Suppressor macrophage (primary cell): ENCODE data around the gene PLD4.
A peak's percentile ranks its signal among the peaks of the same experiment; 100 is the strongest.
"Not testable (repeated sequence)": the region's sequence is repeated elsewhere in the genome, so short reads cannot be mapped to it uniquely, and the experiment has no call there.

Experiments
- DNase-seq, 4 experiments: peaks; one replicate each; pipeline ENCODE4 v3.0.0-alpha.2; 2020 to 2022

PLD4 gene

GRCh38 chr14:104886690-104887622 is 37.7 kb upstream of the PLD4 start:
- DNase-seq, result peak in 1 of 4 experiments; percentile 1

GRCh38 chr14:104887623-104888488 is 36.8 kb upstream of the PLD4 start:
- DNase-seq, result peak in 1 of 4 experiments; percentile 2

- DNase-seq, result peak in 1 of 4 experiments; percentile 1
Measured at GRCh38 chr14:104888489-104889374, 35.9 kb upstream of the PLD4 start.

GRCh38 chr14:104889375-104889757 is 35.3 kb upstream of the PLD4 start:
- DNase-seq, result no peak

GRCh38 chr14:104890292-104890691 is 34.4 kb upstream of the PLD4 start:
- not testable (repeated sequence) for DNase-seq

- no peak for DNase-seq
Measured at GRCh38 chr14:104891121-104891551, 33.5 kb upstream of the PLD4 start.

DNA sequence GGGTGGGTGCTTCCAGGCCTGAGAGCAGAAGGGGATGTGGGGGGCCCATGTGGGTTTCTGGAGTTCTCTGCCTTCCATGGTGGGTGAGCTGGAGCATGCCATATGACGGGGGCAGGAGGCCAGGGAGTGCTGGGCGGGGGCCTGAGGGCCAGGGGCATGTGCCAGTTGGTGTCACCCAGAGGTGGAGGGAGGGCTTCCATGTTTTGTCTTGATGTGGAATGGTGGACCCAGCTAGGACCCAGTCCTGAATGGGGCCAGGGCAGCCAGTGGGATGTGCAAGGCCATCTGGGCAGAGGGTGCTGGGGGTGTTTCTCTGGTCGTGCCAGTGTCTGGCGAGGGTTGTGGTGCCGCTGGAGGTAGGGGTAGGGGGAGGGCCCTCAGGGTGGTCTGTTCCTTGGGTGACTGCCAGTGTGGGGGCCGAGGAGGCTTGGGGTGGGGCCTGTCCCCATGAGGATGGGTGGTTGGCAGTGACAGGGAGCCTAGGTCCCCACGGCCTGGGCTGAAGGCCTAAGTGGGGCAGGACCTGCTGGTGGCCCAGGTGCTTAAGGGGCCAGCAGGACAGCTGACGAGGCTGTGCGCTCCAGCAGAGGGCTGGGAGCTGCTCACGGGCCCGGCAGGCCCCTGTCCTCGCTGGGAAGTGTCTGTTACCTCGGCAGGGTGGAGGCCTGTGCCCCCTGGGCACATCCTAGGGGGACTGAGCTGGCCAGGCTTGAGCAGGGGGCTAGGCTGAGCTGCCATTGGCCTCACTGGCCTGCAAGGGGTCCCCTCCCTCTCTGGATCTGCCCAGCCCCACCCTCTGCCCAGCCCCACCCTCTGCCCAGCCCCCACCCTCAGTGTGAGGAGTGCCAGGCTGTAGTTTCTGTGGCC is 32.8 kb upstream of the PLD4 start:
- DNase-seq, result no peak

DNA sequence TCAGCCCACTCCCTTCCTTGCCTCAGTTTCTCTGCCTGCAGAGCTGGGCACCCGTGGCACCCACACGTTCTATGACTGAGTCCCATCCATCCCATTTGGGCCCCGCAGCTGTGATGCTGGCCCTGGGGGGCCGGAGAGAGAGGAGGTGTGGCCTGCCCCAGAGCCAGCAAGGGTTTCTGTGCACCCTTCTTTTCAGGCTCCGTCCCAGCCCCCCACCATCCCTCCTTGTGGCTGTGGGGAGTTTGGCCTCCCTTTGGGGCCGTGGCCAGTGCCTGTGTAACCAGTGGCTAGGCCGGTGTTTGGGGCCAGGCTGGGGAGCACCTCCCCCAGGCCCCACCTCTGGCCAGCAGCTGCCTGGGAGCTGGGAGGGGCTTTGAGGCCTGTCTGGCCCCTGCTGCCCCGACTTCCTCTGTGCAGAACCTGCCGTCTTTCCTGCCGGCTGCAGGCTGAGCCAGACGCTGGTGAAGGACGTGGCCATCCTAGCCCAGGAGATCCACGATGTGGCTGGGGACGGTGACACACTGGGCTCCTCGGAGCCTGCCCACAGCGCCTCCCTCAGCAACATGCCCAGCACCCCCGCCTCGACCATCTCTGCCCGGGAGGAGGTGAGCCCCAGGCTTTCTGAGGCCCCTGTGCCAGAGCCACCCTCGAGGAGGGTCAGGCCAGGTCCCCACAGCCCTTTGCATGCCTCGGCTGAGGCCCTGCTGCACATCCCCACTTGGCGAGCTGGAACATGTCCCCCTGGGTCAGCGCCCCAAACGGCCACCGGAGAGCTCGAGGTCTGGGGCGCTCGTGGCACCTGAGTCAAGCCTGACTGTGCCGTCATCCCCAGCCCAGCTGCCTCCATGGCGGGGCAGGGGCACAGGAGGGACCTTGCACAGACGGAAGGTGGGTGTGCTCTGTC is 31.9 kb upstream of the PLD4 start:
- DNase-seq, result no peak

DNA sequence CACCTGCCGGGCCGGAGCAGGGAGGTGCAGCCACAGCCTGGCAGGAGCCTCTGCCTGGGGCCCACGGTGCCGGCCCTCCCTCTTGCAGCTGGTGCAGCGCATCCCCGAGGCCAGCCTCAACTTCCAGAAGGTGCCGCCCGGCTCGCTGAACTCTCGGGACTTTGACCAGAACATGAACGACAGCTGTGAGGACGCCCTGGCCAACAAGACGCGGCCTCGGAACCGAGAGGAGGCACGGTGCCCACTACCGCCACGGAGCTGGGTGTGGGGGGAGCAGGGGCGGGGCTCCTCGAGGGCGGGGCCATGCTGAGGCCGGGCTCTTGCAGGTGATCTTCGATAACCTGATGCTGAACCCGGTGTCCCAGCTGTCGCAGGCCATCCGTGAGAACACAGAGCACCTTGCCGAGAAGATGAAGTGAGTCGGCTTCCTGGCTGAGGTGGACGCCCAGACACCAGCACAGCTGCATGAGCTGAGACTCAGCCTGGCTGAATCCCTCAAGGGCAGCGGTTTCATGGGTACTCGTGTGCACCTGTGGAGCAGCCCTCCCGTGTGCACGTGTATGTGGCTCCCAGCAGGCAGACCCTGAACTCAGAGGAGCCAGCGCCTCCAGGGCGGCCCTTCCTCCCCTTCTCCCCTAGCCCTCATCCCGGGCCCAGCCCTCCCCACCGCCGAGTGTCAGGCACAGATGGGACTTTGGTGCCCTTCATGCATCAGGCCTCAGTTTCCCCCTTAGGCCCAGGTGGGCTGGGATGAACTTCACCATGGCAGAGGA is 31.1 kb upstream of the PLD4 start:
- DNase-seq, result no peak

- DNase-seq, result no peak
Measured at GRCh38 chr14:104894331-104895206, 30.1 kb upstream of the PLD4 start.

GRCh38 chr14:104895207-104895785 is 29.4 kb upstream of the PLD4 start:
- DNase-seq, result no peak

- DNase-seq, result no peak
Measured at GRCh38 chr14:104895786-104896661, 28.7 kb upstream of the PLD4 start.

DNA sequence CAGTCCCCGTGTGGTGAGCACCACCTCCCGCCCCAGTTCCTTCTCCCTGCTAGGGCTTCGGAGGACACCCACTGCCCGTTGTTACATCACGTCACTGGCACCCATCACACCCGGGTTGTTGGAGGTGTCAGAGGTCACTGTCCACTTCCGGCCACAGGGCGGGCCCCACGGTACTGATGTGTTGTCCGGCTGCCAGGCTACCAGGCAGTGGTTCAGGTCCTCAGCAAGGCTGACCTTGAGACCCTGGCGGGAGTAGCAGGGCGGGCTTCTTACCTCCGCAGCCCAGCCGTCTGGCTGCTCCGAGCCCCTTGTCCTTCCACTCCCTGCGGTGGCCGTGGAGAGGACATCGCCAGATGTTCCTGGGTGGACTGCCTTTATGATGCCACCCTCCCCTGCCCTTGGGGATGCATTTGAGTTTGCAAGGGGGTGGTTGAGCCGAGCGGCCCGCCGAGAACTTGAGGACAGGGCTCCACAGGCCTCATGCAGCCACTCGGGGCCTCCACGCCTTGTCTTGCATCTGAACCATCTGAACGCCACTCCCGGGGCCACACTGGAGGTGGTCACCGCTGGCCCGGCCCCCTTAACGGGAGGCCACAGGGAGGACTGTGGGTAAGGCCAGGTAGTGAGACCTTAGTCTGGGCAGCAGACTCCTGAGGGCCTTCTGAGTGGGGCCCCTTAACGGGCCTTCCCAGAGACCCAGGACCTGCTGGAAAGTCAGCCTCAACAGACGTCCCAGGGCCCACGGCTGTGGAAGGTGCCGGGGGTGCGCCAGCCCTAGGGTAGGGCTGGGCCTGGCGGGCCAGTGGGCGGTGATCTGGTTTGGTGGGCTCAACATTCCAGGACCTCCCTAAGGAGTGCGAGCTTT is 27.1 kb upstream of the PLD4 start:
- DNase-seq, result no peak

DNA sequence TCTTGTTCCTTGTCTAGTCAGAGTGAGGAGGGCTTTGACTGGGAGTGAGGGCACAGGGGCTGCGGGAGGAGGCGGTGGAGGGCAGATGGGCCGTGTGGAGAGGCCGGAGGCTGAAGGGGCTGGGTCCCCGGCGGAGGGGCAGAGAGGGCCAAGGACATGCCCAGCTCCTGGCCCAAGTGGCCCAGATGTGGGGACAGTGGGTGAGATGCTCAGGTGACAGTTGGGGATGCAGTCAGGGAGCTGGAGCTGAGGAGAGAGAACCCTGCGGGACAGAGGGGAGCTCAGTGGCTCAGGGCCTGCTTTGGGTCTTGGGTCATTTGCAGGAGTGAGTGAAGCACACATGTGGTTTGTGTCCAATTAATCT is 26.5 kb upstream of the PLD4 start:
- DNase-seq, result no peak

GRCh38 chr14:104898870-104899510 is 25.7 kb upstream of the PLD4 start:
- no peak for DNase-seq

DNA sequence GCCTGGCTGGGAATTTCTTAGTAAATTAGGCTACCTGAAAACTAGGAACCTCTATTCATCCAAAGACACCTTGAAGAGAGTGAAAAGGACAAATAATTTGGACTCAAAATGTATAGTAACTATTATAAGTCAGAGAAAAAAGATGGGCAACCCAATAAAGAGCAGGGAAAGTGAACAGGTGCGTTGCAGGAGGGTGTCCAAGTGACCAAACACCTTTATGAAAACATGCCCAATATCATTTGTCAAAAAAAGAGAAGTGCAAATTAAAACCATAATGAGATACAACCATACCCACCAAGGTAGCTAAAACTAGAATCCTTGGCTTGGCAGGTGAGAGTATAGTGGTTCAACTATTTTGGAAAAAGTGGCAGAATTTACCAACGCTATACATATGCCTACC is 24.9 kb upstream of the PLD4 start:
- DNase-seq, result no peak
